Calu3 (cell line): ENCODE data around the gene ATG4A. TPM values are rescaled to one million over a fixed set of nuclear protein-coding genes. Genes with fewer than 3 reads are reported as not detected.

Experiments
- BruUV-seq: library from RNA; stranded (reverse); fragments of 400-500 nt; replicated peaks from 2 replicates; lab custom pipeline; 2021; lab: Mats Ljungman, UMichigan
- CTCF ChIA-PET: fragments of 300-600 bp; sonication (Branson Sonifier 250); formaldehyde crosslinking; loops from one replicate; lab custom pipeline; 2022; ENCODE audit warnings: antibody characterized with exemption; lab: Charles Lee
- DNase-seq: peaks from one replicate; pipeline ENCODE4 v3.0.0; 2022
- H3K27ac Mint-ChIP-seq: one replicate; pipeline ENCODE4 v1.8.0; 2022; ENCODE audit warnings: mixed read lengths; ENCODE audit not compliant: unreplicated experiment
- H3K27me3 Mint-ChIP-seq: one replicate; pipeline ENCODE4 v1.8.0; 2022; ENCODE audit warnings: mixed read lengths; ENCODE audit not compliant: unreplicated experiment
- H3K36me3 Mint-ChIP-seq: one replicate; pipeline ENCODE4 v1.8.0; 2022; ENCODE audit warnings: mild to moderate bottlenecking, moderate library complexity, mixed read lengths; ENCODE audit not compliant: insufficient read depth, unreplicated experiment
- H3K4me1 Mint-ChIP-seq: one replicate; pipeline ENCODE4 v1.8.0; 2022; ENCODE audit warnings: mild to moderate bottlenecking, low read depth, mixed read lengths; ENCODE audit not compliant: unreplicated experiment
- H3K4me3 Mint-ChIP-seq: one replicate; pipeline ENCODE4 v1.8.0; 2022; ENCODE audit warnings: mild to moderate bottlenecking, low read depth, moderate library complexity, mixed read lengths; ENCODE audit not compliant: unreplicated experiment
- H3K9me3 Mint-ChIP-seq: one replicate; pipeline ENCODE4 v1.8.0; 2022; ENCODE audit warnings: low read depth, mixed read lengths; ENCODE audit not compliant: unreplicated experiment
- intact Hi-C: fragments of 100-400 bp; cut with micrococcal nuclease; formaldehyde crosslinking; loops from one replicate; pipeline ENCODE4 v1.10.0; 2022; ENCODE audit not compliant: unreplicated experiment
- total RNA-seq: library from RNA; stranded (reverse); gene quantifications from 2 replicates; pipeline ENCODE4 v1.2.3, GENCODE V29; 2022
- TF ChIP-seq, protein P1 (sequence below): fragments of 200-600 bp; IDR thresholded peaks from one replicate; pipeline ENCODE4 v1.8.0; 2022; ENCODE audit warnings: antibody characterized with exemption; ENCODE audit not compliant: unreplicated experiment

ATG4A gene
- total RNA-seq, 1 experiment from 2014 or later, result 9.8 TPM

- TF ChIP-seq, protein P1, sequence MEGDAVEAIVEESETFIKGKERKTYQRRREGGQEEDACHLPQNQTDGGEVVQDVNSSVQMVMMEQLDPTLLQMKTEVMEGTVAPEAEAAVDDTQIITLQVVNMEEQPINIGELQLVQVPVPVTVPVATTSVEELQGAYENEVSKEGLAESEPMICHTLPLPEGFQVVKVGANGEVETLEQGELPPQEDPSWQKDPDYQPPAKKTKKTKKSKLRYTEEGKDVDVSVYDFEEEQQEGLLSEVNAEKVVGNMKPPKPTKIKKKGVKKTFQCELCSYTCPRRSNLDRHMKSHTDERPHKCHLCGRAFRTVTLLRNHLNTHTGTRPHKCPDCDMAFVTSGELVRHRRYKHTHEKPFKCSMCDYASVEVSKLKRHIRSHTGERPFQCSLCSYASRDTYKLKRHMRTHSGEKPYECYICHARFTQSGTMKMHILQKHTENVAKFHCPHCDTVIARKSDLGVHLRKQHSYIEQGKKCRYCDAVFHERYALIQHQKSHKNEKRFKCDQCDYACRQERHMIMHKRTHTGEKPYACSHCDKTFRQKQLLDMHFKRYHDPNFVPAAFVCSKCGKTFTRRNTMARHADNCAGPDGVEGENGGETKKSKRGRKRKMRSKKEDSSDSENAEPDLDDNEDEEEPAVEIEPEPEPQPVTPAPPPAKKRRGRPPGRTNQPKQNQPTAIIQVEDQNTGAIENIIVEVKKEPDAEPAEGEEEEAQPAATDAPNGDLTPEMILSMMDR, result no peak
- BruUV-seq, result no TSS peak
Observed at GRCh38 chrX:108156082-108156481, 64.5 kb downstream of the ATG4A start.

DNA sequence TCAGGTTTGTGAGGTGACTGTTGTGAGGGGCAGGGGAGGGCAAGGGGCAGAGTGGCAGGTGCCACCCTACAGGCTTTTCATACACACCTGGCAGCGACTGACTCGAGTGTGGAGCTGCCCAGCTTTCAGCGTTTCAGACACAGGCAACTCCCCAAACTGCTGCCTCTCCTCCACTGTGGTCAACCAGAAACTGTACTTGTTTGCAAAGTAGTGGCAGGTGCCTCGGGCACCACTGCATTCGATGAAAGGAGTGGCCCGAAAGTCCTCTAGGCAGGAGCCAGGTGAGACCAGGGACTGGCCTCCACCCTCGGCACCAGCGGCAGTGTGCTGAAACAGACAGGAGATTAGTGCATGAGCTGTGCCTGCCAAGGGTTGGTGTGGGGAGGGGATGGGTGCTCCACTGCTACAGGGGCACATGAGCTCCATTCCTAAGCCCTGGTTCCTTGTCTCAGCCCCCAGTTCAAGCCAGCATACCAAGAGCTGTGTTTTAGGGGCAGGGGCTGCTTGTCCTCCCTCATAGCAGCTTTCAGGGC lies 65.4 kb downstream of the ATG4A start:
- no peak for DNase-seq
- intact Hi-C loops, result no loop called here
- H3K4me1 Mint-ChIP-seq, result no peaks in the 10 kb centered on the region
- CTCF ChIA-PET, result no interaction called here
- no peak overlapping the region for H3K4me3 Mint-ChIP-seq
- no peaks in the 10 kb centered on the region for H3K27me3 Mint-ChIP-seq
- no peak overlapping the region for H3K27ac Mint-ChIP-seq
- TF ChIP-seq, protein P1, result no peak
- H3K9me3 Mint-ChIP-seq, result no peaks in the 10 kb centered on the region
- H3K36me3 Mint-ChIP-seq, result no peaks in the 10 kb centered on the region
- BruUV-seq, result no TSS peak

More at GRCh38 chrX:108156082-108156481, 64.5 kb downstream of the ATG4A start:
- no peak for DNase-seq
- CTCF ChIA-PET, result no interaction called here
- intact Hi-C loops, result no loop called here
- Mint-ChIP-seq H3K27ac (no peak overlapping the region), H3K27me3 (no peaks in the 10 kb centered on the region), H3K4me1 (no peaks in the 10 kb centered on the region), H3K4me3 (no peak overlapping the region), H3K36me3 (no peaks in the 10 kb centered on the region), H3K9me3 (no peaks in the 10 kb centered on the region)

- Mint-ChIP-seq H3K36me3 (no peaks in the 10 kb centered on the region), H3K27ac (no peak overlapping the region), H3K4me3 (no peak overlapping the region), H3K9me3 (no peaks in the 10 kb centered on the region), H3K4me1 (no peaks in the 10 kb centered on the region), H3K27me3 (no peaks in the 10 kb centered on the region)
- DNase-seq, result no peak
- BruUV-seq, result no TSS peak
- intact Hi-C loops, result no loop called here
- CTCF ChIA-PET, result no interaction called here
- TF ChIP-seq, protein P1, result no peak
Observed at GRCh38 chrX:108157628-108158027, 66.0 kb downstream of the ATG4A start.

GRCh38 chrX:108159028-108159670 lies 67.6 kb downstream of the ATG4A start:
- Mint-ChIP-seq H3K36me3 (no peaks in the 10 kb centered on the region), H3K9me3 (no peaks in the 10 kb centered on the region), H3K4me3 (no peak overlapping the region), H3K27ac (no peak overlapping the region), H3K27me3 (no peaks in the 10 kb centered on the region), H3K4me1 (no peaks in the 10 kb centered on the region)
- TF ChIP-seq, protein P1, result no peak
- DNase-seq, result no peak
- intact Hi-C loops, result no loop called here
- CTCF ChIA-PET, result interaction anchor here (0.5 kb wide), 1 partner anchor 49 kb away, joined by 3 read pairs; no protein-coding TSS in a partner anchor
- BruUV-seq, result no TSS peak
